ENCODE results near the gene CD2. TPM values are rescaled to one million over a fixed set of nuclear protein-coding genes. Genes with fewer than 3 reads are reported as not detected.

CD2 gene
- total RNA-seq, 1 donor from 2014 or later: 1.5 TPM

DNA sequence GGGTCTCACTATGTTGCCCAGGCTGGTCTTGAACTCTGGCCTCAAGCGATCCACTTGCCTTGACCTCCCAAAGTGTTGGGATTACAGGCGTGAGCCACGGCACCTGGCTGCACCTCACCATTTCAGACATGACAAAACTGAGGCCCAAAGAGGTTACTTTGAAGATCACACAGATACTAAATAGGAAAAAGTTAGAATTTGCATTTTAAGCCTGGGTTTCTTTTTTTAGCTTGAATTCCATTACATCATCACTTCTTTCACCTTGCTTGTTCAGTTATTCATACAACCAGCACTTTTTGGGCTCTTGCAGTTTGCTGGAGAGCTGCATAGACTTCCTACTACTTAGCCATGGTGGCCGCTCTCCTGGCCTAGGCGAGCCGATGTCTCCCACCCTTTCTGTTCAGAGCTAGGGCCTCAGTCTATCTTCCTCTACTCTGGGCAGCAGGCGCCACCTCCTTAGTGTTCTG lies 16.3 kb upstream of the CD2 start:
- peaks cover 2% of the 10 kb centered on the region for H3K9me3 Mint-ChIP-seq
- Histone ChIP-seq H3K9me3 (ENCODE audit: low read depth) (no peaks in the 10 kb centered on the region), H3K9ac (no peak overlapping the region), H3F3A (ENCODE audit: low read depth) (no peaks in the 10 kb centered on the region), H4K20me1 (ENCODE audit: low read depth) (no peaks in the 10 kb centered on the region), H3K4me2 (no peak overlapping the region), H3K4me1 (no peaks in the 10 kb centered on the region), H2AFZ (replicated peaks) (no peak overlapping the region), H3K27ac (no peak overlapping the region), H3K36me3 (no peaks in the 10 kb centered on the region), H3K27me3 (no peaks in the 10 kb centered on the region), H3K4me3 (no peak overlapping the region), H3K79me2 (ENCODE audit: low read depth) (no peaks in the 10 kb centered on the region)
- peaks cover 2% of the 10 kb centered on the region for H3K4me1 Mint-ChIP-seq
- TF ChIP-seq EZH2 (IDR thresholded peaks at IDR 0.05) (no peak), EZH2phosphoT487 (IDR thresholded peaks at IDR 0.05) (no peak)
- TF ChIP-seq, protein P1, sequence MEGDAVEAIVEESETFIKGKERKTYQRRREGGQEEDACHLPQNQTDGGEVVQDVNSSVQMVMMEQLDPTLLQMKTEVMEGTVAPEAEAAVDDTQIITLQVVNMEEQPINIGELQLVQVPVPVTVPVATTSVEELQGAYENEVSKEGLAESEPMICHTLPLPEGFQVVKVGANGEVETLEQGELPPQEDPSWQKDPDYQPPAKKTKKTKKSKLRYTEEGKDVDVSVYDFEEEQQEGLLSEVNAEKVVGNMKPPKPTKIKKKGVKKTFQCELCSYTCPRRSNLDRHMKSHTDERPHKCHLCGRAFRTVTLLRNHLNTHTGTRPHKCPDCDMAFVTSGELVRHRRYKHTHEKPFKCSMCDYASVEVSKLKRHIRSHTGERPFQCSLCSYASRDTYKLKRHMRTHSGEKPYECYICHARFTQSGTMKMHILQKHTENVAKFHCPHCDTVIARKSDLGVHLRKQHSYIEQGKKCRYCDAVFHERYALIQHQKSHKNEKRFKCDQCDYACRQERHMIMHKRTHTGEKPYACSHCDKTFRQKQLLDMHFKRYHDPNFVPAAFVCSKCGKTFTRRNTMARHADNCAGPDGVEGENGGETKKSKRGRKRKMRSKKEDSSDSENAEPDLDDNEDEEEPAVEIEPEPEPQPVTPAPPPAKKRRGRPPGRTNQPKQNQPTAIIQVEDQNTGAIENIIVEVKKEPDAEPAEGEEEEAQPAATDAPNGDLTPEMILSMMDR (IDR thresholded peaks at IDR 0.05): no peak
- peaks cover 5% of the 10 kb centered on the region for H3K27me3 Mint-ChIP-seq (ENCODE audit: insufficient read depth, low read depth)
- no peak overlapping the region for H3K4me3 Mint-ChIP-seq
- H3K36me3 Mint-ChIP-seq: peaks cover under 1% of the 10 kb centered on the region
- no peak for DNase-seq (ENCODE audit: low spot score)
- H3K27ac Mint-ChIP-seq: no peak overlapping the region

DNA sequence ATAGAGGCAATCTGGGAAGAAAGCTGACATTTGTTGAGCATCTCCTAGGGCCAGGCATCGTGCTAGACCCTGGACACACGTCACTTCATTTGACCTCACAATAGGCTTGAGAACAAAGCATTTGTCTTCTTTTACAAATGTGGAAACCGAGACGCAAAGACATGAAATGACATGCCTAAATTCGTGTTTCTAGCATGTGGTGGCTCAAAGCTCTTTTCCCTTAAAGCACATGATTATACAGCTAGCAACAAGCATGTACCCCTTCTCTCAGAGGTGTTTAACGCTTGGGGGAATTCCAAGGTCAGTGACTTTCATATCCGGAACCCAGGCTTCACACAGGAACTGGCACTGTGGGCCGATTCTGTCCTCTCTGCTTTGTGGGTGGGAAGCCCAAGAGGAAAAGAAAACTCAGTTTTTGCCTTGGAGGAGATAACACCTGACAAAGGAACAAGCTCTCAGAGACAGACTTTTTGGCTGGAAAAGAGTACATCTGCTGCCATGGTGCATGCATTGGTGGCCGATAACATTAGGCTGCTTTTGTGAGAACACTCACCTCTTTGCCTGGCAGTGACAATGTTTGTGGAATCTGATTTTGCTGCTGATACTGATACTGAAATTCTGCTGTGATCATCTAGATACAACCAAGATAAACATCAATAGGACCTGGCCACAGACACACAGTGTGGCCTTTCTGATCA lies 15.4 kb upstream of the CD2 start:
- Histone ChIP-seq H3F3A (ENCODE audit: low read depth) (no peaks in the 10 kb centered on the region), H4K20me1 (ENCODE audit: low read depth) (no peaks in the 10 kb centered on the region), H2AFZ (replicated peaks) (no peak overlapping the region), H3K4me3 (no peak overlapping the region), H3K79me2 (ENCODE audit: low read depth) (no peaks in the 10 kb centered on the region), H3K27ac (no peak overlapping the region), H3K4me1 (no peaks in the 10 kb centered on the region), H3K27me3 (no peaks in the 10 kb centered on the region), H3K9ac (no peak overlapping the region), H3K4me2 (no peak overlapping the region), H3K36me3 (no peaks in the 10 kb centered on the region), H3K9me3 (ENCODE audit: low read depth) (no peaks in the 10 kb centered on the region)
- peaks cover 11% of the 10 kb centered on the region for H3K9me3 Mint-ChIP-seq
- no peak overlapping the region for H3K4me3 Mint-ChIP-seq
- no peak for DNase-seq (ENCODE audit: low spot score)
- TF ChIP-seq EZH2 (IDR thresholded peaks at IDR 0.05): no peak
- no peak for TF ChIP-seq EZH2phosphoT487 (IDR thresholded peaks at IDR 0.05)
- TF ChIP-seq, protein P1 (IDR thresholded peaks at IDR 0.05): no peak
- H3K4me1 Mint-ChIP-seq: peaks cover 2% of the 10 kb centered on the region
- peaks cover 3% of the 10 kb centered on the region for H3K36me3 Mint-ChIP-seq
- H3K27ac Mint-ChIP-seq: no peak overlapping the region
- peaks cover 10% of the 10 kb centered on the region for H3K27me3 Mint-ChIP-seq (ENCODE audit: insufficient read depth, low read depth)

DNA sequence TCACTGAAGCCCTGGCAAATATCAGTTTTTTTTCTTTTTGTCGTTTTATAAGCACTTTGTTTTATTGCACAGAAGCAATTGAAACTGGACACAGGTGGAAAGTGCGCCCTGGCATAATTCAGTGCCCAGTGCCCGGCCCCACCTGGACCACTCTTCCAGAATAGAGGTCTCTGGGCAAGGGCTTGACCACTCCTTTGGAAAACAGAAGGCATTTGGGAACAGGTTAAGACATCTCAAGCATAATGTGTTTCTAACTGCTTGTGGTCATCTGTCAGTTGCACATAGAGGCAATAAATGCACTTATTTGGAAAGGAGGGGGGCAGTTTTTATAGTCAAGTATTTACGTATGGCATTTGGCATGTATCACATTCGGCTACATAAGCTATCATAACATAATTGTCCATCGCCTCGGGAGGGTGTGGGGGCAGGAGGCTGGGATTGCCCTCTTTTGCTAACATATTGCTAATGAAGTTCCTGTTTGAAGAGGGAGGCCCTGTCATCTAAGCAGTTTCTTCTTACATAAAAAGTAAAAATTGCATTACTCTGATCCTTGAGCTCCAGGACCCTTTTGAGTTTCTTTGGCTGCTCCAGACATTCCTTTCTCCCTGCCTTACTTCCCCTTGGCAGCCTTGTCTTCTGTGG lies 14.7 kb upstream of the CD2 start:
- Mint-ChIP-seq H3K27me3 (ENCODE audit: insufficient read depth, low read depth) (peaks cover 10% of the 10 kb centered on the region), H3K4me1 (no peaks in the 10 kb centered on the region), H3K36me3 (peaks cover 3% of the 10 kb centered on the region), H3K4me3 (no peak overlapping the region), H3K27ac (no peak overlapping the region), H3K9me3 (peaks cover 16% of the 10 kb centered on the region)
- Histone ChIP-seq H3K9me3 (ENCODE audit: low read depth) (no peaks in the 10 kb centered on the region), H3F3A (ENCODE audit: low read depth) (no peaks in the 10 kb centered on the region), H3K36me3 (no peaks in the 10 kb centered on the region), H3K4me3 (no peak overlapping the region), H3K79me2 (ENCODE audit: low read depth) (no peaks in the 10 kb centered on the region), H3K27ac (no peak overlapping the region), H4K20me1 (ENCODE audit: low read depth) (no peaks in the 10 kb centered on the region), H2AFZ (replicated peaks) (no peak overlapping the region), H3K9ac (no peak overlapping the region), H3K4me1 (no peaks in the 10 kb centered on the region), H3K4me2 (no peak overlapping the region), H3K27me3 (no peaks in the 10 kb centered on the region)
- no peak for TF ChIP-seq EZH2phosphoT487 (IDR thresholded peaks at IDR 0.05)
- TF ChIP-seq, protein P1 (IDR thresholded peaks at IDR 0.05): no peak
- no peak for TF ChIP-seq EZH2 (IDR thresholded peaks at IDR 0.05)
- DNase-seq (ENCODE audit: low spot score): no peak
